ENCODE measurements around the gene ATP8B4.

ATP8B4 gene

DNA sequence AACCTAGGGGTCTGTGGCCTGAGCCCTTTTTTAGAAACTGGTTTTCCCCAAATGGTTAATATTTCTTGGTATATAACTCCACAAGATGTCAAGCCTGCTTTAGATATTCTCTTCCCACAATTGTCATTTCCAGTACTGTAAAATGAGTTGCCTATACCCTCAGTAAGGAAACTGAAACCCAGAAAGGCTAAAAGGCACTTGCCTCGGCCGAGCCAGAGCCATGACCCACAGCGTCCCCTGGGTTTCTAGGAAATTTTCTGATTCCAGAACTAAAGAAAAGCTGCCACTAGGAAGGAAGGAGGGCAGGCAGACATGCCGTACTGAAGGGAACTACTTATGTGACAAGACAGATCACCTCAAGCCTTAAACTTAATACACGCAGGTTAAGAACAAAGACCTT lies 59.1 kb downstream of the ATP8B4 start:
- no peak for DNase-seq

DNA sequence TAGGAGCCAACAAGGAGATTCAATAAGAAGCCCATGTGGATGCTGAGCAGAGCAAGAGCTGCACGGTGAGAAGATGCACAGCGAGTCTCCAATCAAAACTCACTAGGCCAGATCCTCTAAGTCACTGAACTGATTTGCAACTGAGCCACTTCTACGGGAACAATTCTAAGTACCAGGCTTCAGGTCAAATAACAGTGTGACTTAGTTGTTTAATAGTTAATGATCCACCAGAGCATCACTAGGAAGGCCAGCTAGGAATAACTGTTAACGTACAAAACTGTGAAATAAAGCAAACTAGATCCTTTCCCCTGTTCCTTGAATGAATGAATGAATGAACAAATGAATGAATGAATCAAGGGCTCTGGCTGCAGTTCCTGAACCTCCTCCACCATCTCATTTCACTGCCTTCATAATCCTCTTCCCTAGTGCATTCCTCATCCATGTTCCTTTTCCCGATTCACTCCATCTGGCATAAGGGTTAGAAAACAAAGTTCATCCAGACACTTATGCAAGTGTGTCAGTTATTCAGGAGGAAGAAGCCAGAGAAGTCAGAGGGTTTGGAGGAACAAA lies 59.7 kb downstream of the ATP8B4 start:
- no peak for DNase-seq

DNA sequence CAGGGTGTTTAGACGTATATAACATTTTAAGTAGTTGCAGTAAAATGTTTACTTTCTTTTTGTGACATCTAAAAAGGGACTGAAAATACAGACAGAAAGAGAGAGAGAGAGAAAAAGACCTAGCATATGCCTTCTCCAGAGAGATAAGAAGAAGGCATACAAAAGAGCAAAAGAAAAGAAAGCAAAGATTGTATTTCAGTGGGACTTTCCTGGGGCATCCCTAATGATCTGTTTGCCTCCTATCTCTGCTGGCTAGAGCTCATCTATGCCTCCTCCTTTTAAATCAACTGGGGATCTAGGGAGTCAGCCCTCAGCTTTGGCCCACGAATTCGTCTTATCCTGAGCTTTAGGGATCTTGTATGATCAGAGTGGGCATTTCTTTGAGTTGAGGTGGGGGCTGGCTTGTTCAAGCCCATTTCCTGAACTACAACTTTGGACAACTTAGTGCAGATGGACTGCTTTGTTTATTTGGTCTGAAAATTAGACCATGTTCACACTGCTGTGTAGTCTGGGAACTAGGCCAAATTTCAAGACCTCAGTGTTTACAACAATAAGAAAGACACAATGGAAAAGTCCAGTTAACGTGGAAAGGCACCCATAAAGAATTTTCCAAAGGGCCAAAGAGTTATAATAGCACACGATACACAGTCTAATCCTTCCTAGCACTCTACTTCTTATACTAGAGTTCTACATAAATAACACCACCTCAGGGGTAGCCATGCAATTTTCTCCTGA lies 61.0 kb downstream of the ATP8B4 start:
- no peak for DNase-seq

DNA sequence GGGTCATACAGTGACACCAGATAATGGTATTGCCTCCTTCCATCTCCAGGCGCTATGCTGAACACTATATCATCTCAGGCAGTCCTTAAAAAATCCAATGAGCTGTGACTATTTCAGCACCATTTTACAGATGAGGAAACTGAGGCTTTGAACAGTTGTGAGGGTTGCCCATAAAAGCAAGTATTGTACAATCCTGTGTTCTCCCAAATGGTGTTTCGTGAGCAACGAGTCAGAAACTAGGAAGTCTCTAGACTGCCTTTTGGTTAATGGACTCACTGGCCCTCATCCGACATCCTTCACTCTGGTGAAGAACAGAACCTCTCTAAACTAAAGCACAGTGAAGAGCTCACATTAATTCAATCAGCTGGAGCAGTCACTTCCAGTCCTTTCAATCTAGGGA lies 61.8 kb downstream of the ATP8B4 start:
- no peak for DNase-seq

DNA sequence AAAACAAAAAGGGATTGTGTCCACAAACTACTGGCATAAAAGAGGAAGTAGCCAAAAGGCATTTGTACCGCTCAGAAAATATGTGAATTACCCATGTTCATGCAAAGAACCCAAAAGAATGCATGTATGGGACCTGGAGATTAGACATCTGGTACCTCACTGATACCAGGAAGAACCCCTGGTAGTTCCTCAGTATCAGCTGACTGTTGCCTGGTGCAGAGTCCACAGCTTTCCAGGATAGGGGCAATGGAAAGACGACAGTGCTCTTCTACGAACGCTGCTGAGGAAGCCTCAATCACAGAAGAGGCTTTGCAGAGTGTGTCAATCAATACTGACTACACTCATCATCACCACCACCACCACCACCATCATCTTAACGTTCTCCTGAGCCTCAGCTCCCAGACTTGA lies 63.3 kb downstream of the ATP8B4 start:
- no peak for DNase-seq

DNA sequence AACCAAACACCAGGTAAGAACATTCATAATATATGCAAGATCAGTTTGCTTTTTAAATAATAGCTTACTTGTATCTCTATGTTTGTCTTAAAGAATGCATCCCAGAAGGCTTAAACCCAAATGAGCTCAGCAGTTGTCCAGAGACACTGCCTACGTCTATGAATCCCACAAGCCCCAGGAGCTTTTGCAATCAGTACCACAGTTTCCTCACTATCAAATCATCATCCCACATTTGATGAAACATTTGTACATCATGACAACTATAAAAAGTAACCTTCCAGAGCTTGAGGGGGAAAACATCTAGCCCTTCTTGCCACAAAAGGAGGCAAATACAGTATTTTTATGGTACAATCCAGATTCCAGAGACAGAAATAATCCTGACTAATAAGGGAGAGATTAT lies 63.7 kb downstream of the ATP8B4 start:
- no peak for DNase-seq

DNA sequence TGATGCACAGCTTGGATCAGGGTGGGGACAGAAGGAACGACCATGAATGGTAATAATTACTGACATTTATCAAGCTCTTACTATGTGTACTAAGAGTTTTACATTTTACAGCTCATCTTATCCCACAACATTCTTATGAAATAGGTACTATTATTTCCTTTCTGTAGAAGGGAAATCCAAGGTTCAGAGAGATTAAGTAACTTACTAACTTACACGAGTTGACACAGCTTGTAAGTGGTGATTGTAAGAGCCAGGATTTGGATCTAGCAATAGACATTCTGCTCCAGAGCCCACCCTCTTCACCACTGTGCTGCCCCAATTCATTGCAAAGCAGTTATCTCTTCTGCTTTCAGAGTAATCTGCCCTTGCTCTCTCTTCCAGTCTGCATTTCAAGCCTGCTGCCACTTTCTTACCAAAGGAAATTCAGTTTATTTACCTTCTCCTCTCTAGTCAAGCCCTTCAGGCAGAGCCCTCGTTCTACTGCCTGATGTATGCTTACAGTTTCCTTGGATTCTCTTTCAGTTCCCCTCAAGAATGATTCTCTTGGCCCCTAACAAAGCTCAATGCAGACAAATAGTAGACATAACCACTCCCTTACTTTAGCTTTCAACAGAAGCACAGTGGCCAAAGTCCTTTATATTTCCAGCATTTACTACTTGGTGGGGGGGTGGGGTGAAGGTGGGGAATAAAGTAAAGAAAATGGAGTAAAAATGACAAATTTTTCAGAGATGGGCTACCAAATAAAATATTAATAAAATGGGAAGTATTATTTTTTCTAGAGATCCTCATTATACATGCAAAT lies 65.8 kb downstream of the ATP8B4 start:
- no peak for DNase-seq

DNA sequence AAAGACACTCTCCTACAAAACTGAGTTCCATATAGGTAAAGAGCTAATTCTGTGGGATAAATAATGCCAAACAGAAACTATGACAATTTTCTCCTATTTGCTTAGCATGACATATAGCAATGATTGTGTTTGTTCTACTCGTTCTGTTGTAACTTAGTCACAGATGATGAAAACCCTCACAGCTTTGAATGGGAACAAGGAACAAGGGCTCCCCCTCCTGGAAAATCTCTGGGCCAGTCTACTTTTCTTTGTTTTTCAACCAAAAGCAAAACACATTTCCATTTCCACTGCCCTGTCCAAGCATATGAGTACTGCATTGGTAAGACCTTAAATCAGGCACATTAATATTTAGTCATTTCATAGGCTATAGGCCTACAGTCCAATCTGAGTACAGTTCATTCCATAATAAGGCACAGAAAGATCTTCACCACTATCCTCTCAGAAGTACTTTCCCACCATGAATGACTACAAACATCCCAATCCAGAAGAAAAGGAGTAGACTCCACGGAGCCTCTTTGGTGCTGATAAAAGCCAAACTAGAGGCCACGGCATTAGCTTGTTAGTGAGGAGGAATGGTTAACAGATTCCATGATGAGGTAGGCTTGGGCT lies 67.1 kb downstream of the ATP8B4 start:
- DNase-seq: peak; percentile 24

DNA sequence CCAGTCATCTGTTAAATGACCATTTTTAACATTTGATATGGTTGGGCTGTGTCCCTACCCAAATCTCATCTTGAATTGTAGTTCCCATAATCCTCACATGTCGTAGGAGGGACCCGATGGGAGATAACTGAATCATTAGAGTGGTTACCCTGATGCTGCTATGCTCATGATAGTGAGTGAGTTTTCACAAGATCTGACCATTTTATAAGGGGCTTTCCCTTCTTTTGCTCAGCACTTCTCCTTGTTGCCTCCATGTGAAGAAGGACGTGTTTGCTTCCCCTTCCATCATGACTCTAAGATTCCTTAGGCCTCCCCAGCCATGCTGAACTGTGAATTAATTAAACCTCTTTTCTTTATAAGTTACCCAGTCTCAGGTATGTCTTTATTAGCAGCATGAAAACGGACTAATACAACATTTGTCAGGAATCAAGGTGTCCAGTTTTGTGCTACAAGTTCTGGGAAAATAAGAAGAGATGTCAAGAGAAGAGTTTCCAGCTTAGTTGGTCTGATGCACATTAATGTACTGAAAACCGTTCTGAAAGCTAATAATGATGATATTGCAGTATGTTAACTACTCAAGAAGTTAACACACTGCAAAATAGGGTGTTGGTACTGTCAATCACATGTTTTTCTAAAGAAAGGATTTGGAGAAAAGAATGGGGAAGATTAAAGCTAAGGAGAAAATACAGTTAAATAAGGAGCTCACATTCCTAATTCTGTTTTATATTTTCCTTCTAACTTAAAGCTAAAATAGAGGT lies 67.9 kb downstream of the ATP8B4 start:
- DNase-seq: no peak

DNA sequence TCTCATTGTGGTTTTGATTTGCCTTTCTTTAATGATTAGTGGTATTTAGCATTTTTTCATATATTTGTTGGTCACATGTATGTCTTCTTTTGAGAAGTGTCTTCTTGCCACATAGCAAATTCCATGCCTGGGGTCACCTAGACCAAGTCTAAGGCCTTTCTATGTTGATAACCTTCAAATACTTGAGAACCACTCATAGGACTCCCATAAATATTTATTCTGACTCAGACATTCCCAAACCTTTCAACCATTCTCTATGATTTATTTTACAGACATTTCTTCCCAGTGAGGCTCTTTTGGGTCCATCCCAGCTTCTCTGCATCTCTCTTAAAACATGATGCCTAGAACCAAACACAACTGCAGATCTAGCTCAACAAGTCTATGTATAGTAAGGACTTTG lies 69.2 kb downstream of the ATP8B4 start:
- DNase-seq: no peak

DNA sequence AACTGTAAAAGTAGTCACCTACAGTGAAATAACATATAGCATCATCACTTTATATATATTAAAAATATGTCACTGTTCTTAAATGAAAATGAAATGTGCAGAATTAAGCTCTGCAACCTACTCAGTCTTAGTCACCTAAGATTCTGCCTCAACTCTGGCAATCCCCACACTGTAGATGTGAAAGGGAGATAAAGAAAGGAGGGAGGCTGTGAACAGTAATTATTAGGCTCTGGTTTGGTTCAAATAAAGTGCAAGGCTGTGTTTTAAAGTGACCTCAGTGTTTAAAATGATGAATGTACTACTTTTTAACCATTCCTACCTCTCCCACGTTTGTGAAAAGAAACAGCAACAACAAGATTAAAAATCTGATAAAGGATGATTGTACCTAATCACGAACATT lies 72.2 kb downstream of the ATP8B4 start:
- no peak for DNase-seq

DNA sequence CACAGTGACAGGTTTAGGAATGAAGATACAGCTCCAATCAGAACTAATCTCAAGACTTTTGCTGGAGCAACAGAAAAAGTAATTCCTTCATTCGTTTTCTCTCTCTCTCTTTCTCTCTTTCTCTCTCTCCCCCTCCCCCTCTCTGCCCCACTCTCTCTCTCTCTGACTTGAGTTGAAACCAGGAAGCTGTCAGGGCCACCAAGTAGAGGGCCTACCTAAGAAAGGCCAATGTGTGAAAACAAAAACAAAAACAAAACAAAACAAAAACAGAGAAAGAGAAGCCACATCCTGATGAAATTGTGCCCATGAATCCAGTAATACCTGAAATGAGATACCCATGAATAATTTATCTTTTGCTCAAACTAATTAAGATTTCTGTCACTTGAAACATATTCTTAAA lies 72.9 kb downstream of the ATP8B4 start:
- DNase-seq: no peak

DNA sequence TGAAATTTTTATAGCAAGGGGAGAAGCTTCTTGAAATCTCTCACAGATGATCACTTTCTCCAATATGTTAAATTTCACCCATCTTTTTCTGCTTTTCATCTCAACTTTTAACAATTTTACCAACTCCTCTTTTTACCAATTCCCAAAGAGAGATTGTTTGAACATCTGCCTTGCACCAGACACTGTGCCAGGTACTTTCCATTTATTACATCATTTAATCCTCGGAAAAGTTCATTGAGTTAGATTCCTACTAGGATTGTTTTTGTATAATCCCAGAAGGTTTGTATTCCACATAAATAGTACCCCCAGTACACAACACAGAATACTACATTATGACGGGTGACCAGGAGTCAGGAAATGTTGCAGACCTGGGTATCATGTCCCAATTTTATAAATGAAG lies 74.1 kb downstream of the ATP8B4 start:
- no peak for DNase-seq

DNA sequence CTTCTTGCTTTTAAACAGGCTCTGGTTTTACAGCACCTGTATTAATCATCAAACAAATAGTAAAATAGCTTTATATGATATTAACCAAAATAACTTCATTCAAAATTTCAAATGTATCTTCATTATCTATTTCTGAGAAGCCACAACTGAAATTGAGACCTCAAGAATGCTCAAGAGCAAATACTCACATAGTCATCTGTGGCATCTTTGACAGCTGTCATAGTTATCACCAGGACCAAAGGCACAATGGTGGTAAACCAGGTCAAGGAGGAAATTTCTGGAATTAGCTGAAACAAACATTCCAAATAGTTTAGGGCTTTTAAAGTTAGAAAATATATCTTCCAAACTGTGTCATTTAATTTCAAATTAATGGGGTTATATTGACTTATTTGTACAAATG lies 74.6 kb downstream of the ATP8B4 start:
- no peak for DNase-seq

DNA sequence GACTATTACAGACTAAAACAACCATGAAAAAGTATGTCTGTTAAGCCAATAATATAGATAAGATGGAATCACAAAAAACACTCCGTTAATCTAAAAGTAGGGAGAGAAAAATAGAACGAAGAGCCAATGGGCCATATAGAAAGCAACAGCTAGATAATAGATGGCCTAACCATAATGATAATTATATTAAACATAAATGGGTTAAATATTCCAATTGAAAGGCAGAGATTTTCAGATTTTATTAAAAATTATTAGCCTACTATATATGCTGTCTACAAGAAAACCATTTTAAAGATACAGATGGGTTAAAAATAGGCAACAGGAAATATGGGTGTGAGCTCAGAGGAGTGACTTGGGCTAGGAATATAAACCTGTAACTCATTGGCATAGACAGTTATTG lies 76.3 kb downstream of the ATP8B4 start:
- DNase-seq: no peak

DNA sequence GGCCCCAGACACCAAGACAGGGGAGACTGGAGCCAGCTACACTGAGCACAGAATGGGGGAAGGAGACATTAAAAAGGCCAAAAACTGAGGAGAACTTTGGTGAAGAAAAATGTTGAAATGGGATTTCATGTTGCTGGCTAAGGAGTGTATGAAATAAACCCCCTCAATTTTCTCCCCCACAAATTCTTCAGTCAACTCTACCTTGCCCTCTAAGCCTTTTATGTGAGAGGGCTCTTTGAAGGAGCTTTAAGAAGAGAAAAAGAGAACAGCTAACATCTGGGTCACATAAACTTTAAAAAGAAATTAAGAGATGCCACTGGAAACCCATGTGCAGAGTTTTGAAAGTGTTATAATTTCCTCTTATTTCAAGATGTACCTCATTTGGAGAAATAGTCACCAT lies 88.6 kb downstream of the ATP8B4 start:
- no peak for DNase-seq

DNA sequence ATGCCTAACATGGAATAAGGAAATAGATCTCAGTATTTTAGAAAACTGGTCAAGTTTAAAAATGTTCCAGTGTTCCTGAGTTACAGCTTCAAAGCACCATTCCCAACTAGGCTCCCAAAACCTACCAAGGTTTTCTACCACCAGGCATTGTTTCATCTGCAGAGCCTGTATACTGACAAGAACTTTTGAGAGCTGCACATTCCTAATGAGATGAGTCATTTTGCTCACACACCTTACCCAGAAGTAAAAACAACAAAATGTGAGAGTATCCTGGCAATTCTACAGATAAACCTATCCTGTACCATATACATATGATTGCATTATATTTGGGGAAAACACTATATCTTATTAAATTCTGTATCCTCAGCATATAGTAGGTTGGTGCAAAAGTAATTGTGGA lies 90.7 kb downstream of the ATP8B4 start:
- DNase-seq: no peak

DNA sequence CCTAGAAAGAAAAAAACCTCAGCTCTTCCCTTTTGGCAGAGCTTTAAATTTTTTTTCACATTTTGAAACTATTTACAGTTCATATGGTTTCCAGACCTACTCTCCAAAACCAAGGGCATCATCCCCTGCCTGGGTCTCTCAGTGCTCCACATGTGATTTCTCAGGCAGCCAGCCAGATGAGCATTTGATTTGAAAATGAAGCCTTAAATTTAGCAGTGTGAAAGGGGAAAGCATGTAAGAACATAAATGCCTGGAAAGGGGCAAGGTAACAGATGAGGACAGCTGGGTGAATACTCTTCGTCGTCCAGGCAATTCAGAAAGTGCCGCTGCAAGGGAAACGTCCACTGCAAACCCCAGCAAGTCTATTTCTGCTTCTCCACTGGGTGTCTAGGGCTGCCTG lies 94.8 kb downstream of the ATP8B4 start:
- no peak for DNase-seq

DNA sequence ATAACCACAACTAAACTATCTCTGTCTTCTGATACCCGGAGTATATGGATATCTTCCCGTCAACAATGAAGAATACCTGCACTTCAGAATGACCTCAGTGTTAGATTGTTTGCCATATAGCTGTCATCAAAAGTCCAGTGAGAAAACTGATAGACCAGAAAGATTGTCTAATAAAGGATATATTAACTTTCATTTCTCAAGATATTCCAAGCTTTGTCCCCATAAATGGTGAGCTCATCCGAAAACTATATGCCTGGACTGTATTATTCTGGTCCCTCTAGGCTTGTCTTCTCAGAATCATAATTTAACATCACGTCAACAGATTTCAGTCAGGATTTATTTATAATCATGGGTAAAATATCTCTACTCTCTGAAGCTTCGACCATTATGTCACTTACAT lies 100.5 kb downstream of the ATP8B4 start:
- DNase-seq: no peak

DNA sequence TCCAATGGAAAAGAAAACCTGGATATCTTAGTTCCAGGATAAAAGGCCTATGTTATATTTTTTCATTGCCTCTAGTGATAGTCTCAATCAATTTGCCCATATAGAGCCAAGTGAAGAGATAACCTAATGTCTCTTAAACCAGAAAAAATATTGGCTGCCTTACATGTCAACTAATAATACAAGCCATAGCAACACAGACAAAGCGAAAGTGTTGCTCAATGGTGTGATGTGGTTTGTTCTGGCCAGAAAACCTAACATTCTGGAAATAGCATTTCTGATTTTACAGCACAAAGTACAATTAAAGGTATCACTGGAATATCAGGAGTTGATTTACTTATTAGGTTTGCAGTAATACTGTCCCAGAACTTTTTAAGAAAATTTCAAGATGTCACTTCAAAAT lies 101.5 kb downstream of the ATP8B4 start:
- no peak for DNase-seq

DNA sequence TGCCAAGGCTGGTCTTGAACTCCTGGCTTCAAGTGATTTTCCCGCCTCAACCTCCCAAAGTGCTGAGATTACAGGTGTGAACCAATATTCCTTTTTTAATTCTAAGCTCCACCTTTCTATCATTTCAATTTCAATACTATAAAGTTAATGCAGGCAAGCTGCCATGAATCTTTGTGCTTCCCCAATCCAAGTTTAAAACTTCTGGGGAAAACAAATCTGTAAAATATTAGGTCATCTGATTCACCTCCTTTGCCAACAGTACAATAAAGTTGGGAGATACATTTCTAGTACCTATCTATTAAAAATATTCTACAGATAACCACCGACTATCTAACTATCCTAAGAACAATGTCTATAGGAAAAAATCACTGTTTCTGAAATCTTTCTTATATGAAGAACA lies 102.1 kb downstream of the ATP8B4 start:
- DNase-seq: no peak

DNA sequence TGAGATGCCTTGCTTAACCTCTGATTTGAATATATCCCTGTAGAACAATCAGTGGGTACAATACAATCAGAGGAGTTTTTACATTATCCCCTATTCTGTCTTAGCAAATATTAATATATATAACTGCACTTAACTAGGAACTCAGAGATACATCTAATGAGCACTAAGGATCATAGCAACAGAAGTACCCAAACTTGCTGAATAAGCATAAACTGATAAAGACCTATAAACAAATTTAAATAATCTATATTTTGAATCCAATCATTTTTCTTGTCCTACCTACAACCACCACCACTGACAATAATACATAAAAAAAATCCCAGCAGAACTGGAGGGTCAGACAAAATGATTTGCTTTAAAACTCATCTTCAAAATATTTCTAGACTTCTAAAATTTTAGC lies 106.2 kb downstream of the ATP8B4 start:
- no peak for DNase-seq

DNA sequence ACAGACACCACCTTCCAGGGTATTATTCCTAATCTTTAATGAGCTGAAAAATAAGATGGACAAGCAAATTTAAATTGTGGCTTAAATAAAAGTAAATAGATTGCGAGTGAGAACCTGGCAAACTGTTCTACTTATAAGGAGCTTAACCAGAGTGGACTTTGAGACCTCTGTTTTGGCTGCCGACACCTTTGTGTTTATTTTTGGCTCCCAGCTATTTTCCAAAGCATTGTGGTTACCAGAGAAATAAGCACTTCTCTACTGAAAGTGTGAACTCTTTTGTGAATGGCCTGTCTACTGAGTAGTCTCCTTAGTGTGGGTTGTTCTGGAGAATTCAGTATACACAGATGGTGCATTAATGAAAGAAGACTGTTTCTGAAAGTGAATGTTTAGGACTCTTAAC lies 109.4 kb downstream of the ATP8B4 start:
- DNase-seq: no peak
